Measurements from ENCODE around the gene ERBIN. TPM values are rescaled to one million over a fixed set of nuclear protein-coding genes. Genes with fewer than 3 reads are reported as not detected.
A peak's percentile ranks its signal among the peaks of the same experiment; 100 is the strongest.
"Not testable (repeated sequence)": the region's sequence is repeated elsewhere in the genome, so short reads cannot be mapped to it uniquely, and the experiment has no call there.

The ERBIN gene
- 37.8 and 55.3 TPM in 2 replicates for total RNA-seq (2012; rRNA removed)

- H3K27me3 ChIP-seq (ENCODE audit: control insufficient read depth, insufficient read depth, low read length): no peaks in the 10 kb centered on the region
- H3K4me2 ChIP-seq (ENCODE audit: low read length): peak within 1 kb of the TSS; percentile 97
- H3K36me3 ChIP-seq (ENCODE audit: insufficient read depth, low read length): peaks cover 15% of the 10 kb centered on the region
- H3K4me1 ChIP-seq (ENCODE audit: control insufficient read depth, insufficient read depth, low read length): peaks cover 24% of the 10 kb centered on the region
- H3K9me3 ChIP-seq (replicated peaks; ENCODE audit: low read length): no peaks in the 10 kb centered on the region
- H3K4me3 ChIP-seq (ENCODE audit: low read length): peak within 1 kb of the TSS; percentile 96
- H3K9ac ChIP-seq (ENCODE audit: low read depth, low read length): peak within 1 kb of the TSS; percentile 100
Measured at GRCh38 chr5:65926276-65926783, at the start of gene ERBIN. Gene ERBIN, plus strand, starts transcription at chr5:65926575. Its CDS starts 66,144 bp downstream, at chr5:65992719.

- Histone ChIP-seq H3K9ac (ENCODE audit: low read depth, low read length) (no peak overlapping the region), H3K9me3 (replicated peaks; ENCODE audit: low read length) (peaks cover 4% of the 10 kb centered on the region), H3K27me3 (ENCODE audit: control insufficient read depth, insufficient read depth, low read length) (no peaks in the 10 kb centered on the region), H3K4me1 (ENCODE audit: control insufficient read depth, insufficient read depth, low read length) (peaks cover 38% of the 10 kb centered on the region), H3K4me3 (ENCODE audit: low read length) (no peak overlapping the region), H3K36me3 (ENCODE audit: insufficient read depth, low read length) (no peaks in the 10 kb centered on the region), H3K4me2 (ENCODE audit: low read length) (no peak overlapping the region)
Measured at GRCh38 chr5:65876970-65877369, 49.4 kb upstream of the ERBIN start.

GRCh38 chr5:65879668-65880256 lies 46.6 kb upstream of the ERBIN start:
- H3K36me3 ChIP-seq (ENCODE audit: insufficient read depth, low read length); H3K27me3 ChIP-seq (ENCODE audit: control insufficient read depth, insufficient read depth, low read length); H3K9me3 ChIP-seq (replicated peaks; ENCODE audit: low read length): not testable (repeated sequence)
- peak overlapping the region; percentile 23 for H3K4me3 ChIP-seq (ENCODE audit: low read length)
- H3K4me2 ChIP-seq (ENCODE audit: low read length): peak overlapping the region; percentile 35
- peak overlapping the region; percentile 30 for H3K9ac ChIP-seq (ENCODE audit: low read depth, low read length)
- H3K4me1 ChIP-seq (ENCODE audit: control insufficient read depth, insufficient read depth, low read length): peaks cover 20% of the 10 kb centered on the region

GRCh38 chr5:65880496-65881072 lies 45.8 kb upstream of the ERBIN start:
- H3K4me3 ChIP-seq (ENCODE audit: low read length): no peak overlapping the region
- peaks cover 20% of the 10 kb centered on the region for H3K4me1 ChIP-seq (ENCODE audit: control insufficient read depth, insufficient read depth, low read length)
- H3K9ac ChIP-seq (ENCODE audit: low read depth, low read length): no peak overlapping the region
- no peaks in the 10 kb centered on the region for H3K27me3 ChIP-seq (ENCODE audit: control insufficient read depth, insufficient read depth, low read length)
- no peaks in the 10 kb centered on the region for H3K36me3 ChIP-seq (ENCODE audit: insufficient read depth, low read length)
- no peak overlapping the region for H3K4me2 ChIP-seq (ENCODE audit: low read length)
- peaks cover 4% of the 10 kb centered on the region for H3K9me3 ChIP-seq (replicated peaks; ENCODE audit: low read length)

GRCh38 chr5:65882278-65882677 lies 44.1 kb upstream of the ERBIN start:
- no peak overlapping the region for H3K4me2 ChIP-seq (ENCODE audit: low read length)
- H3K4me1 ChIP-seq (ENCODE audit: control insufficient read depth, insufficient read depth, low read length): peaks cover 30% of the 10 kb centered on the region
- H3K27me3 ChIP-seq (ENCODE audit: control insufficient read depth, insufficient read depth, low read length): no peaks in the 10 kb centered on the region
- H3K4me3 ChIP-seq (ENCODE audit: low read length): no peak overlapping the region
- peaks cover 4% of the 10 kb centered on the region for H3K9me3 ChIP-seq (replicated peaks; ENCODE audit: low read length)
- H3K9ac ChIP-seq (ENCODE audit: low read depth, low read length): no peak overlapping the region
- H3K36me3 ChIP-seq (ENCODE audit: insufficient read depth, low read length): no peaks in the 10 kb centered on the region

- H3K36me3 ChIP-seq (ENCODE audit: insufficient read depth, low read length): no peaks in the 10 kb centered on the region
- no peak overlapping the region for H3K9ac ChIP-seq (ENCODE audit: low read depth, low read length)
- peaks cover 30% of the 10 kb centered on the region for H3K4me1 ChIP-seq (ENCODE audit: control insufficient read depth, insufficient read depth, low read length)
- H3K4me3 ChIP-seq (ENCODE audit: low read length): no peak overlapping the region
- no peak overlapping the region for H3K4me2 ChIP-seq (ENCODE audit: low read length)
- no peaks in the 10 kb centered on the region for H3K9me3 ChIP-seq (replicated peaks; ENCODE audit: low read length)
- no peaks in the 10 kb centered on the region for H3K27me3 ChIP-seq (ENCODE audit: control insufficient read depth, insufficient read depth, low read length)
Measured at GRCh38 chr5:65883461-65883860, 42.9 kb upstream of the ERBIN start.

- Histone ChIP-seq H3K4me2 (ENCODE audit: low read length) (no peak overlapping the region), H3K36me3 (ENCODE audit: insufficient read depth, low read length) (no peaks in the 10 kb centered on the region), H3K9ac (ENCODE audit: low read depth, low read length) (no peak overlapping the region), H3K27me3 (ENCODE audit: control insufficient read depth, insufficient read depth, low read length) (no peaks in the 10 kb centered on the region), H3K4me3 (ENCODE audit: low read length) (no peak overlapping the region), H3K9me3 (replicated peaks; ENCODE audit: low read length) (no peaks in the 10 kb centered on the region), H3K4me1 (ENCODE audit: control insufficient read depth, insufficient read depth, low read length) (peaks cover 10% of the 10 kb centered on the region)
Measured at GRCh38 chr5:65886387-65886786, 40.0 kb upstream of the ERBIN start.

GRCh38 chr5:65892024-65892423 lies 34.4 kb upstream of the ERBIN start:
- H3K9me3 ChIP-seq (replicated peaks; ENCODE audit: low read length); H3K9ac ChIP-seq (ENCODE audit: low read depth, low read length); H3K4me2 ChIP-seq (ENCODE audit: low read length); H3K4me1 ChIP-seq (ENCODE audit: control insufficient read depth, insufficient read depth, low read length); H3K27me3 ChIP-seq (ENCODE audit: control insufficient read depth, insufficient read depth, low read length); H3K4me3 ChIP-seq (ENCODE audit: low read length); H3K36me3 ChIP-seq (ENCODE audit: insufficient read depth, low read length): not testable (repeated sequence)

- no peaks in the 10 kb centered on the region for H3K36me3 ChIP-seq (ENCODE audit: insufficient read depth, low read length)
- no peaks in the 10 kb centered on the region for H3K27me3 ChIP-seq (ENCODE audit: control insufficient read depth, insufficient read depth, low read length)
- no peak overlapping the region for H3K9ac ChIP-seq (ENCODE audit: low read depth, low read length)
- no peaks in the 10 kb centered on the region for H3K9me3 ChIP-seq (replicated peaks; ENCODE audit: low read length)
- no peak overlapping the region for H3K4me2 ChIP-seq (ENCODE audit: low read length)
- H3K4me1 ChIP-seq (ENCODE audit: control insufficient read depth, insufficient read depth, low read length): no peaks in the 10 kb centered on the region
- no peak overlapping the region for H3K4me3 ChIP-seq (ENCODE audit: low read length)
Measured at GRCh38 chr5:65892801-65893200, 33.6 kb upstream of the ERBIN start.

- no peak overlapping the region for H3K4me3 ChIP-seq (ENCODE audit: low read length)
- H3K36me3 ChIP-seq (ENCODE audit: insufficient read depth, low read length): no peaks in the 10 kb centered on the region
- H3K4me2 ChIP-seq (ENCODE audit: low read length): no peak overlapping the region
- no peaks in the 10 kb centered on the region for H3K9me3 ChIP-seq (replicated peaks; ENCODE audit: low read length)
- H3K27me3 ChIP-seq (ENCODE audit: control insufficient read depth, insufficient read depth, low read length): no peaks in the 10 kb centered on the region
- H3K9ac ChIP-seq (ENCODE audit: low read depth, low read length): no peak overlapping the region
- H3K4me1 ChIP-seq (ENCODE audit: control insufficient read depth, insufficient read depth, low read length): no peaks in the 10 kb centered on the region
Measured at GRCh38 chr5:65893749-65894430, 32.5 kb upstream of the ERBIN start.

- Histone ChIP-seq H3K4me1 (ENCODE audit: control insufficient read depth, insufficient read depth, low read length) (no peaks in the 10 kb centered on the region), H3K9me3 (replicated peaks; ENCODE audit: low read length) (no peaks in the 10 kb centered on the region), H3K36me3 (ENCODE audit: insufficient read depth, low read length) (no peaks in the 10 kb centered on the region), H3K4me2 (ENCODE audit: low read length) (no peak overlapping the region), H3K27me3 (ENCODE audit: control insufficient read depth, insufficient read depth, low read length) (no peaks in the 10 kb centered on the region), H3K9ac (ENCODE audit: low read depth, low read length) (no peak overlapping the region), H3K4me3 (ENCODE audit: low read length) (no peak overlapping the region)
Measured at GRCh38 chr5:65895891-65896290, 30.5 kb upstream of the ERBIN start.
